Measurements from ENCODE around the gene DCC.

- TF ChIP-seq NFRKB (IDR thresholded peaks at IDR 0.05) (no peak), FOXA1 (IDR thresholded peaks at IDR 0.05) (no peak), FOXM1 (IDR thresholded peaks at IDR 0.05; ENCODE audit: borderline replicate concordance) (no peak), SP1 (IDR thresholded peaks at IDR 0.05) (no peak), CTBP1 (IDR thresholded peaks at IDR 0.05; ENCODE audit: borderline replicate concordance) (no peak), SUZ12 (IDR thresholded peaks at IDR 0.05) (no peak), ELF4 (IDR thresholded peaks at IDR 0.05) (no peak), TARDBP (IDR thresholded peaks at IDR 0.05) (no peak)
Measured at GRCh38 chr18:52334896-52335295, 5.1 kb upstream of the DCC start.

Measured in HEK293T (cell line).